Measurements from ENCODE around the gene MAT2A.

- TF ChIP-seq CTCF (conservative IDR thresholded peaks at IDR 0.05; ENCODE audit: low read length): no peak
- no peak for TF ChIP-seq EZH2phosphoT487 (IDR thresholded peaks at IDR 0.05; ENCODE audit: borderline replicate concordance, low read depth, low read length)
Measured at GRCh38 chr2:85502720-85503119, 36.2 kb upstream of the MAT2A start.
